ENCODE data around the gene SAE1.
"Not testable (repeated sequence)": the region's sequence is repeated elsewhere in the genome, so short reads cannot be mapped to it uniquely, and the experiment has no call there.

SAE1 gene

DNA sequence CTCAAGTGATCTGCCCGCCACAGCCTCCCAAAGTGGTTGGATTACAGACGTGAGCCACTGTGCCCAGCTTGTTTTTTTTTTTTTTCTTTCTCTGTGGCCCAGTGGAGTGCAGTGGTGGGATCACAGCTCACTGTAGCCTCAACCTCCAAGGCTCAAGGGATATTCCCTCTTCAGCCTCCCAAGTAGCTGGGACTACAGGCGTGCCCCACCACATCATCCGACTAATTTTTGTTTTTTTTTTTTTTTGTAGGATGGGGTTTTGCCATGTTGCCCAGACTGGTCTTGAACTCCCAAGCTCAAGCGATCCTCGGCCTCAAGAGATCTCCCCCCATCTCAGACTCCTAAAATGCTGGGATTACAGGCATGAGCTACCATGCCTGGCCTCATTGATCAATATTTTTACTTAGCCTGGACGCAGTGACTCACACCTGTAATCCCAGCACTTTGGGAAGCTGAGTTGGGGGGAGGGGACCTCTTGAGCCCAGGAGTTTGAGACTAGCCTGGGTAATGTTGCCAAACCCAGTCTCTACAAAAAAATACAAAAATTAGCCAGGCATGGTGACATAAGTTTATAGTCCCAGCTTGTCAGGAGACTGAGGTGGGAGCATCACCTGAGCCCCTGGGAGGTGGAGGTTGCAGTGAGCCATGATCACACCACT lies 1.7 kb downstream of the SAE1 start:
- DNase-seq = no peak

DNA sequence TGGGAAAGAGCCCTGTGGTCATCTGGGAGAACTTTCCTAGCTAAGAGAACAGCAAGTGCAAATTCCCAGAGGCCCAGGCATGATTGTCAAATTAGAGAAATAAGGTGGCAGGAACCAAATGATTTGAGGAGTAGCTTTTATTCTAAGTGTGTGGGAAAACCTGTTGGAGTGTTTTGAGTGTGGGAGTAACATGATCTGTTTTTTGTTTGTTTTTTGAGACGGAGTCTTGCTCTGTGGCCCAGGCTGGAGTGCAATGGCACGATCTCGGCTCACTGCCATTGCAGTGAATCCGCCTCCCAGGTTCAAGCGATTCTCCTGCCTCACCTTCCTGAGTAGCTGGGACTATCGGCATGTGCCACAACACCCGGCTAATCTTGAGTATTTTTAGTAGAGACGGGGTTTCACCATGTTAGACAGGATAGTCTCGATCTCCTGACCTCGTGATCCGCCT lies 2.4 kb downstream of the SAE1 start:
- no peak for DNase-seq

DNA sequence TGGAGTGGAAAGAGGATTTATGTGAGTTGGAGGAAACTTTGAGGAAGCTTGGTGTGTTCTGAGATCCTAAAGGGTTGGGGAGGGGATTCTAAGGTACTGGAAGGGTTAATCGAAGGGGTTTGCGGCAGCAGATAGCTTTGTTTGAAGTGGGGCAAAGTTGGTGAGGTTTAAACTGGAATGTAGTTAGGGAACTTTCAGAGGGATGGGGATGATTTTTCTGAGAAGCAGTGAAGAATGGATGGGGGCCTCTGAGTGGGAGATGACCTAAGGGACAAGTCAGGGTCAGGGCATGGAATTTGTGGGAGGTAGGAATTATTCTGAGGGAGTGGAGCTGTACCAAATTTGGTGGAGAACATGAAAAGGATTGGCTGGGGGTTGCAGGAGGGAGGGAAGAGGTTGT lies 3.9 kb downstream of the SAE1 start:
- no peak for DNase-seq

DNA sequence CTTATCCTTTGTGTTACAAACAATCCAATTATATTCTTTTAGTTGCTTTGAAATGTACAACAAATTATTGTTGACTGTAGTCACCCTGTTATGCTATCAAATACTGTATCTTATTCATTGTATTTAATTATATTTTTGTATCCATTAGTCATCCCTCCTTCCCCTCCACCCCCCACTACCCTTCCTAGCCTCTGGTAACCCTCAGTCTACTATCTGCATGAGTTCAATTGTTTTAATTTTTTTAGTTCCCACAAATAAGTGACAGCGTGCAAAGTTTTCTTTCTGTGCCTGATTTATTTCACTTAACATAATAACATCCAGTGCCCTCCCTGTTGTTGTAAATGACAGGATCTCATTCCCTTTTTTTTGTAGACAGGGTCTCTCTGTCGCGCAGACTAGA lies 4.5 kb downstream of the SAE1 start:
- DNase-seq = no peak

DNA sequence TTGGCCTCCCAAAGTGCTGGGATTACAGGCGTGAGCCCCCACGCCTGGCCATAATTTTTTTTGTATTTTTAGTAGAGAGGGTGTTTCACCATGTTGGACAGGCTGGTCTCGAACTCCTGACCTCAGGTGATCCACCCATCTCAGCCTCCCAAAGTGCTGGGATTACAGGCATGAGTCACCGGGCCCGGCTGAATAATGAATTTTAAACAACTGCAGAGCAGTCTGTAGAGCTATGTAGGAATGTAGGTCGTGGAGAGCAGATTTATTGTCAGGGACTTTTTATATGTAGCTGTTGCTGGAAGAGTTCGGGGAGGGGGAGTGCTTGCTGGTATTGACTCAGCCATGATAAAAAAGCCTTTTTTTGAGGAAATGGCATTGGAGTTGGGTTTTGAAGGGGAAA lies 10.6 kb downstream of the SAE1 start:
- DNase-seq = not testable (repeated sequence)

DNA sequence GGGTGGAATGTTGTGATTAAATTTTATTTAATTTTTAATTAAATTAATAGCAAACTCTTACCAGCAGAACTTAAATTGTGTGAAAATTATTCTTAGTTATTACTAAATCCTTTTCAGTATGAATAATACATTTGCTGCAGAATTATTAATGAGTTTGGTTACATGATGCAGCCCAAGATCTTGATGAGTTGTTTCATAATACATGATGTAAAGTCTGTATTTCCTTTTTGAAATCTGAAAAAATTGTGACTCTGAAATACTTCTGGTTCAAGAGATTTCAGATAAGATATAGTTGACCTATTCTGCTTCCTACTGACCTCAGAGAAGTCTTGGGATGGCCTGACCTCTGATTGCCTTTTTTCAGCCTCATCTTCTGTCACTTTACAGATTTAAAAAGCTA lies 11.1 kb downstream of the SAE1 start:
- DNase-seq = no peak

DNA sequence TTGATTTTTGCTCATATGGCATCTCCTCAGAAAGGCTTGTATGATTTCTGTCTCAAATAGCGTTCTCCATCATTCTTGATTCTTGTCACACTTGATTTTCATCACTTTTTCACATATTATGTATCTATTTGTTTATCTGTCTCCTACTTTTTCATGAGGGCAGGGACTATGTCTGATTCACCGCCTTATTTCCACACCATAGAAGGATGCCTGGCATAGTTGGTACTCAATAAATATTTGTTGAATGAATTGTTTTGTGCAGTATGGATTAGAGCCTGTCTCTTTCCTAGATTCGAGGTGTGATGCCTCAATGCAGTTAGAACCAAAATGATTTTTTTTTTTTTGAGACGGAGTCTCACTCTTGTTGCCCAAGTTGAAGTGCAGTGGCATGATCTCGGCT lies 12.1 kb downstream of the SAE1 start:
- DNase-seq = no peak

DNA sequence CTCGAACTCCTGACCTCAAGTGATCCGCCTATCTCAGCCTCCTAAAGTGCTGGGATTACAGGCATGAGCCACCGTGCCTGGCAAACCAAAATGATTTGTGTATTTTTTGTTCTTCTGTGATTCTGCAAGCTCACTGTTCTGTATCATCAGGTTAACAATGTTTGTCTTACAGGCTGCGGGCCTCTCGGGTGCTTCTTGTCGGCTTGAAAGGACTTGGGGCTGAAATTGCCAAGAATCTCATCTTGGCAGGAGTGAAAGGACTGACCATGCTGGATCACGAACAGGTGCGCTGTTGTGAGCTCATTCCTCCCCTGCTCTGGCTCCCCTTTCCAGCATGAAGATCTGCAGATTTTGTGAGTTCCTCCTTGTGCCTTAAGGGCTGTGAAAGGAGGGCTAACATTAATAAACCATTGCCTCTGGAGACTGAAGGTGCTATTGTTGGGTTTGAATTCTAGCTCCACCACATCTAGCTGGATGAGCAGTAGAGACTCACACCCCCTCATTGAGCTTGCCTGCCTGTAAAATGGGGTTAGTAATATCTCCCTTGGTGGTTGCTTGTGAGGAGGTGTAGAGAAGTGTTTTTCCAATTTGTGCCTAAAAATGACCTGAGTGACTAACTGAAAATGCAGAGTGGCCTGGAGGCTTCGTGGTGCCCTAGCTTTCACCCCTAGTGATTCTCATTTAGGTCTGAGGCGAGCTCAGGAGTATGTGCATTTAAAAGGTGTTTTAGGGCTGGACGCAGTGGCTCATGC lies 12.9 kb downstream of the SAE1 start:
- DNase-seq = no peak

DNA sequence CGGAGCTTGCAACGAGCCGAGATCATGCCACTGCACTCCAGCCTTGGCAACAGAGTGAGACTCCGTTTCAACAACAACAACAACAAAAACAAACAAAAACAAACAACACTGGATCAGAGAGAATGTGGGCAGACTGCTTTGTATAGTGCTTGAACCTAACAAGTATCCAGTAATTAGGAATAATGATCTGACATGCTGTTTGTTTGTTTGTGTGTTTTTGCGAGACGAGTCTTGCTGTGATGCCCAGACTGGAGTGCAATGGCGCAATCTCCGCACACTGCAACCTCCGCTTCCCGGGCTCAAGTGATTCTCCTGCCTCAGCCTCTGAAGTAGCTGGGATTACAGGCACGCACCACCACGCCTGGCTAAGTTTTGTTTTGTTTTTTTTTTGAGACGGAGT lies 14.0 kb downstream of the SAE1 start:
- no peak for DNase-seq

DNA sequence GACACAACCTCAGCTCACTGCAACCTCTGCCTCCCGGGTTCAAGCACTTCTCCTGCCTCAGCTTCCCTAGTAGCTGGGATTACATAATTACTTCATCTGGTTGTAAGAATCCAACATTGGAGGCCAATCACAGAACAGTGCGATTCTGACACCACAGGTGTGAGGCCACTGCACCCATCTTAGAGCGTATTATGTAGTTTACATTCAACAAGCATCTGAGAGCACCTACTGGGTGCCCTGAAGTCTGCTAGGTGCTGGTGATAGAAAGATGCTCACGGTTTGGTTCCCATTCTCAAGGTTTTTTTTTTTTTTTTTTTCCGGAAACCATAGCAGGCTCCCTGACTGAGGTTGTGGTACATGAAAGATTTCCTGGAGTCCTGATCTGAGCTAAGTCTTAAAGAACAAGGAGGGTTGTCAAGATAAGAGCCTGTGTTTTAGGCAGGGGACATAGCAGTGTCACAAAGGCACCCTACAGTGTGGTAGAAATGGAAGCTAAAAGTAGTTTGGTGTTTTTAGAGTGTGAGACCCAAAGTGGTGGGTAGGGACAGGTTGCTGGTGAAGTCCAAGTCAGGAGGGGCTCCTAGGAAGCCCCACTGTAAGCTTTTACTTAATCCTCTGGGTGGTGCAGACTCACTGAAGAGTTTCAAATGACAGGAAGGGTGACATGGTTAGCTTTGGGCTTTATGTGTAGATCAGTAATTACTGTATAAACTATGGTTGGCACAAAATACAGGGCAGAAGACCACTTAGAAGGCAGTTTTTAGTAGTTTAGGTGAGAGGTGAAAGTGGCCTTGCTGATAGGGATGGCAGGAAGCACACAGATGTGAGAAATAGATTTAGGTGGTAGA lies 15.2 kb downstream of the SAE1 start:
- no peak for DNase-seq

DNA sequence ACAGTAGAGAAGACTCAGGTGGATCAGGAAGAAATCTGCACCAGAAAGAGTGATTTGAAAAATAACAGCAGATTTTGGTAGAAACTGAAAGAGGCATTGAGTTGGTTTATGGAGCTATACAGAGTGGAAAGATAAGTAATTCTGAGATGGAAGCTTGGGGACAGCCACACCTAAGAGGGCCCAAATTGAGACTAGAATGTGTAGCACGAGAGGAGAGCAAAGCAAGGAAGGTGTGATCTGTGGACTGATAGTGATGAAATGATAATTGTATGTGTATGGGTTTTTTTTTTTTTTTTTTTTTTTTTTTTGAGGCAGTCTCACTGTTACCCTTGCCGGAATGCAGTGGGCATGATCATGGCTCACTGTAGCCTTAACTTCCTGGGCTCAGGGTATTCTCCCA lies 16.3 kb downstream of the SAE1 start:
- DNase-seq = no peak

DNA sequence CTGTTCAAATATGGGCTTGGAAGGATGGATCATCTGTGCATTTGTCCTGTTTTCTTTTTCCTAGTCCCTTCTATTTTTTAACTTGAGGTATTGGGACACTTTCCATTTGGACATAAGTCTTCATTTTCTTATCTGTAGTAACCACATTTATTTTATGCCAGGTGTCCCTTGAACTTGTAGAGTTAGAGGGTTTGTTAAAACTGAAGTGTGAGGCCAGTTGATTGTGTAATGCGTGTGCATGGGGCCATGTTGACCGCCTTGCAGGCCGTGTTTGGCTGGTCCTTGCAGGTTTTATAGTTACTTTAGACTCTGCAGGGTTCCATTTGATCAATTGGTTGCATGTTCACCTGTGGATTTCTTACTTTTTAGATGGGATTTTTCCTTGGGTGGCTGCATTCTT lies 21.0 kb downstream of the SAE1 start:
- no peak for DNase-seq

DNA sequence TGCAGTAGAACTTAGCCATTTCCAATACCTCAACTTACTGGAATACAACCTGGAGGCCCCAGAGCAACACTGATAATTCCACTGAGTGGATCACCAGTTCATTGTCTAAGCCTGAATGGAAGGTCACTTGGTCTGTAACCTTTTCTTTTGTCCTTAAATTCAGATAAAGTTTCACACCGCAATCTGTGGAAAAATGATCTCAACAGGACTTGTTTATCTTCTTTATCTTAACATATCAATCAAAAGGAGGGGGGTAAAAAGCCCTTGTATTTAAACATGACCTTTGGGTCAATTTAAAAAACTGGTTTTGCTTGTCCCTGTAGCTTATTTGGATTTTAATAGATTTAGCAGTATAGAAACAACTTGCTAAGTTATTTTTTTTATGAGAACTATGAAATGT lies 21.6 kb downstream of the SAE1 start:
- no peak for DNase-seq

DNA sequence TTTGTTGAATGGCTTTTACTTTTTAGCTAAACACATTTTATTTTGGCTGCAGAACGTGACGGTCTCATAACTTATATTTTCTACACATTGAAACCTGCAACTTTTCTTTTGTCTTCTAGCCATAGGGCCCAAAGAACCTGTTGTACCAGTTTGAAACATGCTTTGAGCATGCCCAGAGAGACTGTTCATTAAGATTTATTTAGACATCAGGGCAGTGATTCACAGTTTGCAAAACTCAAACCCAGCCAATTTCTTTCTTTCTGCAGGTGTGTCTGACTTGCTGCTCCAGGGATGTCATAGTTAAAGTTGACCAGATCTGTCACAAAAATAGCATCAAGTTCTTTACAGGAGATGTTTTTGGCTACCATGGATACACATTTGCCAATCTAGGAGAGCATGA lies 22.0 kb downstream of the SAE1 start:
- DNase-seq = no peak

DNA sequence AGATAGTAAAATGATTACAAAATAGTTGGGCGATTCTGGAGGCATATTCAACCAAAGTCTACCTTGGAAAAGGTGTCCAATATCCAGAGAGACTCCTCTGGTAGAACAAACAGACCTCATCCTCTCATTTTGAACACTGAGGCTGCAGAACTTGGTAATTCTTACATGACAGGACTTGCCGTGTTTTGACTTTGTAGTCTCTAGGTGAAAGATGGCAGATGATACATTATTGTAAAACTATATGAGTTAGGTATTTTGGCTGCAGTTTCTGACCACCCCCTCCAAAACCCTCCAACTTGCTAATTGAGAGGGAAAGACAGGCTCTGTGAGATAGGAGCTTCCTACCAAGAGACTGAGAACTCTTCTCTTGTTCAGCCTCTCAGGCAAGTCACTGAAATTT lies 22.6 kb downstream of the SAE1 start:
- DNase-seq = no peak

DNA sequence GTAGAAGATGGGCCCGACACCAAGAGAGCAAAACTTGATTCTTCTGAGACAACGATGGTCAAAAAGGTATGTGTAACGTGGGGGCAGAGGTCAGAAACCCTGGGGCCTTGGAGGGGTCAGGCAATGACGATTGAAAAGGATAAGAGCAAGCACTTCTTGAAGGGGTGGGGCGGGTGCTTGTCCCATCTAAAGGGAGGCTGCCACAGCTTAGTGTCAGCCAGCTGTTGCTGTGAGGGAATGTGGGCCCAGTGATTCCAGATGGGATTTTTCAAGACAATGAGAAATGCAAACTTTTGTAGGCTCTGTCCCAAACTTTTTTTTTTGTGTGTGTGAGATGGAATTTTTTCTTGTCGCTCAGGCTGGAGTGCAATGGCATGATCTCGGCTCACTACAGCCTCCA lies 24.5 kb downstream of the SAE1 start:
- DNase-seq = no peak

DNA sequence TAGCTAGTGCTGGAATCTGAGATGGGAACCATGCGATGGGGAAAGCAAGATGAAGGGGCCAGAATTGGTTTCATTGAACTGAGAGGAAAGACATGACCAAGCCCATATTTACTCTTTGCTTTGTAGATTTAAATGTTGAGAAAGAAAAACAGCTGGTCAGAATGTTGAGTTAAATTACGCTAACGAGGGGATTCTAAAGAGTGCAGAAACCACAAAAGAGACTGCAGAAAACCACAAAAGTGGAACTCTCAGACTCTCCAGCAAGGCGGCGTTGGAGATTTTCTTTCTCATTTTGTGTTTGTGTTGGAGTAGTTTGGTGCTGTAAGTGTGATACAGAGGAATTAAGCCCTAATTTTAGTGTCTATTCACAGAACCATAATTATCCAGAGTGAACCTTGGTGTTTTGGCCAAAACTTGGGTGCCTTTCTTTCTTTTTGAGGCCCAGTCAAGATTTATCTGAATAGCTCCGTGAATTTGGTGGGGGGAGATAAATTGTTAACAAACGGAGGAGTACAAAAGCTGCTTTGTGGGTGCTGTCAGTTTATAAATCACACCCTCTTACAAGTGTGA lies 26.3 kb downstream of the SAE1 start:
- DNase-seq = no peak

DNA sequence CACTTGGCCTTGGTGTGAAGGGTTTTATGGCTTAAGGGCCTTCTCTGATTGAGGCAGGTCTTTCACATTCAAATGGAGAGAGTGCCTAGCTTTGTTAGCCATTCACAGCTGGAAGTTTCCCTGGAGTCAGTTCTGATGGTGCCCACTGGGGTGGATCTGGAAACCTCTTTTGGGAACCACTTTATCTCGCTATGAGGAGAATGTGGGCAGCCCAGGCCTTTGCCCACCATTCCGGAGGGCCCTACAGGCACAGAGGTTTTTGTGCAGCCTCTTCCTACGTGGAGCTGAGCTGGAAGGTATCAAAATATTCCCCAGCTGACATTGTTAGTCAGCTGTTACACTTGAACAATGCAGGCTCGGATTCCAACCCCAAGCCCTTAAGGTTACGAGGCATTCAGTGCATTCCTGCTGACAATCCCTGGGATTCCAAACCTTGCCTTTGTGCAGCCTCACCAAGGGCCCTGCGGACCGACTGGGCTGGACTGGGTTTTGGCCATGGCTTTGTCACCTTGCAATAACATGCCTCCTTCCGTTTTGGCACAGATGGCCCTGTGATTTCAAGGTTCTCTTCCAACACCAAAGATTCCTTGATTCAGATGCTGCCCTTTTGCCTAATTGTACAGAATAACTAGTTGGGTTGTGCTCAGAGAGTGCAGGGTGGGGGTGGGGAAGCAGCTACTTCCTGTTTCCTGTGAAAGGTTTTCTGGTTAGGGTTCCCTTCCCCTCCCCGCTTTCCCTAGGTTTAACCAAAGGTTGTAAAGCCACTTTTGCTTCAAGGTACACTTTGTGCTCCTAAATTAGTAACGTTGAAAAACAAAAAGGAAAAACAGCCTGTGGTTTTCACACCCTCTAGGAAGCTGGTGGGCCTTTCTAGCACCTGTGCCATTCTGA lies 27.0 kb downstream of the SAE1 start:
- peak; percentile 44 for DNase-seq

DNA sequence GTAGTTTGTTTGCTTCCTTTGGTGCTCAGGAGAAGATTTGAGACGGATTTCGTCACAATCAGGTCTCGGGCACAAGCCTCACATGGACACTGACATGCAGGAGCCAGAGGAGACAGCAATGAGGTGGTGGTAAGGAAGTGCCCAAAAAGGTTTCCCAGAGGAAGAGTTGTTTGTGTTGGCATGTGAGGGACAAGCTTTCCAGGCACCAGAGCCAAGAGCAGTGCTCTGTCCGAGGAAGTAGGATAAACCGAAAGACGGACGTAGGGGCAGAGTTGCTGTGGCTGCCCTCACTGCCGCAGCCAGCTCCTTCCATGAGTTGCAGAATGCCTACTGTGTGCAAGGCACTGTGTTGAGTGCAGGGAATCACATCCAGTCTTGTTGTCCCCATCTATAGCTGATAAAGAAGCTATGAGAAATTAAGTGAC lies 27.7 kb downstream of the SAE1 start:
- DNase-seq = no peak

DNA sequence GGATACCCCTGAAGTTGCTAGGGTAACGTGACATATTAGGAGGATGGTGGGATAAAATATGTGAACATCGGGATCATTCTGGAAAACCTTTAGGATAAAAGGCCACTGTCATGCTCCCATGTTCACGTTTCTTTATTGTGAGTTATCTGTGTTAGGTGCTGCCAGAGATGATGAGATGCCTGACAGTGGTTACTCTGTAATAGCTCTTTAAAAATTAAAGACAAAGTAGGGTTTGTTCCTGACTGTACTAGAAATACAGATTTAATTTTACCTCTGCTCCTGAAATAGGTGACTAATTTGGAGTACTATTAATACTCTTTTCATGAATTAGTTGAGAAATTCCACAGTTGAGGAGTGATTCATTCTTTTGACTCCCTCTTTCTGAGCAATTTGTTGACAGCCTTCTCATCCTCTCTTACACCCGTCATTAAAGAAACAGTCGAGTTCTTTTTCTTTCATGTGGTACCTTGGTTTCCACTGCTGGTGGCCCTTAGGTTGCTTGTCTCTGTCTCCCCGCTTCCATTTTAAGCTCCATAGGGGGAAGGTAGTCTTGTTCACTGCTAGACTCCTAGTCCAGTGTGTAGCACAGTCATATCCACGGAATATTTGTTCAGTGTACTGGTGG lies 28.4 kb downstream of the SAE1 start:
- DNase-seq = no peak

DNA sequence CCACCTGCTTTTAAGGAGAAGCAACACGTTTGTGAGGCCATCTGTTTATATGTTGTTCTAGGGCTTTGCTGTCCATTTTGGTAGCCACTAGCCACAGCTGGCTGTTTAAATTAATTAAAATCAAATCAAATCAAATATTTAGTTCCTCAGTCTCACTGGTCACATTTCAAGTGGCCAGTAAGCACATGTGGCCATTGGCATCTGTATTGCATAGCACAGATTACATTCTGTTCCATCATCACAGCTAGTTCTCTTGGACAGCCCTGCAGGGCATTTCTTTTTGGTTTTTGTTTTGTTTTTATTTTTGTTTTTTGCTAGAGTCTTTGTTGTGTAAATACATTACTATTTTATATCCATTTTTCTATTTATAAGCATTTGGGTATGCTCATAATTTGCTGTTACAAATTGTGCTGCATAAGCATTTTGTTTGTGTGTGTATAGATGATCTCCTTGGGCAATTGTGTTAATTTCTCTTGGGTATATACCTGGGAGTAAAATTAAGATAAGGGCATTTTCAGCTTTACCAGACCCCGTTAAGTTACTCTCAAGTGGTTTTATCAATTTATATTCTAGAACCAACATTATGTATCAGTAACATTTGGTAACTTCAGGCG lies 31.3 kb downstream of the SAE1 start:
- DNase-seq = no peak

DNA sequence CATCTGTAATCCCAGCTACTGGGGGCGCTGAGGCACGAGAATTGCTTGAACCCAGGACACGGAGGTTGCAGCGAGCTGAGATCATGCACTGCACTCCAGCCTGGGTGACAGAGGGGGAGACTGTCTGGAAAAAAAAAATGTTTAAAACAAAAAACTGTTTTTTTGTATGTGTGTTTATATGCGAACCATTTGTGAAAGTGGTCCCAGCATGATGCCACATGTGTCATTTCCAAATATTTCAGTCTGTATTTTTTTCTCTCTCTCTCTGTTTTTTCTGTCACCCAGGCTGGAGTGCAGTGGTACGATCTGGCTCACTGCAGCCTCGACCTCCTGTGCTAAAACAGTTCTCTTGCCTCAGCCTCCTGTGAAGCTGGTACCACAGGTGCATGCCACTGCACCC lies 37.4 kb downstream of the SAE1 start:
- DNase-seq = no peak

Measured in NK-92 treated with Interleukin-12 subunit alpha and Interleukin-12 subunit beta, amount 100 ng/mL, for 24 hours (cell line).